HG02884 (cell line): ENCODE data around the gene THADA.
A peak's percentile ranks its signal among the peaks of the same experiment; 100 is the strongest.
"Not testable (repeated sequence)": the region's sequence is repeated elsewhere in the genome, so short reads cannot be mapped to it uniquely, and the experiment has no call there.

Source experiments
- ATAC-seq: cut with Tn5 transposase; IDR thresholded peaks from one replicate; pipeline ENCODE4 v1.9.1; 2021; ENCODE audit warnings: mild to moderate bottlenecking, moderate library complexity; ENCODE audit not compliant: unreplicated experiment

THADA gene

DNA sequence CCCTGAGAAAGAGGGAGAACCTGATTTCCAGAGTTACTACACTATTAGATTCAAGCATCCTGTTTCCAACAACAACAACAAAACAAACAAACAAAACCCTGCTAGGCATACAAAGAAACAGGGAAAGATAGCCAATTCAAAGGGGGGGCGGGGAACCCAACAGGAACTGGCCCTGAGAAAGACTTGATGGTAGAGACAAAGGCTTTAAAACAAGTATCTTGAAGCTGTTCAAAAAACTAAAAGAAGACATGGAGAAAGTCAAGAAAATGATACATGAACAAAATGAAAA is 147.1 kb downstream of the THADA start:
- no peak for ATAC-seq

- ATAC-seq: no peak
These were observed 147.6 kb downstream of the THADA start for GRCh38 chr2:43448011-43448821.

DNA sequence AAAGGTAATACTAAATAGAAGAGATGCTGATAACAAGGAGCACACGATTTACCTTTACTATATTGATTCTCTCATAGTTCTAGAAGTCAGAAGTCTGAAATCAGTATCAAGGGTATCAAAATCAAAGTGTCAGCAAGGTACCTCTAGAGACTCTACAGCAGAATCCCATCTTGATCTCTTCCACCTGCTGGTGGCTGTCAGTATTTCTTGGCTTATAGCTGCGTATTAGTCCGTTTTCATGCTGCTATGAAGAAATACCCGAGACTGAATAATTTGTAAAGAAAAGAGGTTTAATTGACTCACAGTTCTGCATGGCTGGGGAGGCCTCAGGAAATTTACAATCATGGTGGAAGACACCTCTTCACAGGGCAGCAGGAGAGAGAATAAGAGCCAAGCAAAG is 149.1 kb downstream of the THADA start:
- not testable (repeated sequence) for ATAC-seq

DNA sequence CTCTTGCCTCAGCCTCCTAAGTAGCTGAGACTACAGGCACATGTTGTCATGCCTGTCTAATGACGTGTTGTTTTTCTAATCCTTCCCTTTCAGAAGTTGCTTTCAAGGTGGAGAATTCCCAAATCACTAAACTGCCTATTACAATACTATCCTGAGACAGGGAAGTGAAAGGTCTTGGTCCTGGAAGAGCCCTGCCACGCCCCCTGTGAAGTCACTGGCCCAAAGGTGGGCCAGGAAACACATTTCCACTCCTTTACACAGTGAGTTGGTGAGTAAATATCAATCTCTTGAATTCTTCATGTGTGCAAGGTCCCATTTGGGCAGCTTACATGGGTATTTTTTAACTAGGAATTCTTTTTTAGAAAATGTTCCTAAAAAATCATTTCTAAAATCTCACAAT is 150.1 kb downstream of the THADA start:
- ATAC-seq: no peak

DNA sequence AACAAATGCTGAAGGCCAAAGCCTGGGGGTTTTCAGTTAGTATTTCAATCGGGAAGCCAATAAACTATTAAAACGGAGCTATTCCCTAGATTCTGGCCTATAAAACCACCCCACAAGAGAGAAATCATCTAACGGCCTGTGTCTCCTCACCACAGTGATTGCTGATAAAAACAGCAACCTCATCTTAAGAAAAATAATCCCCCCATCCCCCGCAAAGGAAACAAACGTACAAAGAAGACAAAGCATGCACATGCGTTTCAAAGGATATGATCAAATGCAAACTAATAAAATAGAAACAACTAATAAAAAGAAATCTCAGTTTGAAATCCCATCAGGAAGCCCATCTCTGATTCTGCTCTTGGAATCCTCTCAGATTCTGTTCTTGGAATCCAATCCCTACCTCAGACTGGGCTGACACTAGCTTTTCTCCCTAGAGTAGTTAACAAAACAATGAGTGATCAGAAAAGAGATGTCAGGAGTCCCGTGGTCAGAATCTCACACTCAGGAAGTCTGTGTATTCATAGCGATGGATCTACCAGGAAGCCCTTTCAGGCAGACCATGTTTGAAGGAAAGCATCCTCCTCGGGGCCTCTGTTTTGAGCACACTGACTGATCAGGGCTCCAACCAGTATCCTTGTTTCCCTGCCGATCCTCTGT is 150.7 kb downstream of the THADA start:
- ATAC-seq: no peak

DNA sequence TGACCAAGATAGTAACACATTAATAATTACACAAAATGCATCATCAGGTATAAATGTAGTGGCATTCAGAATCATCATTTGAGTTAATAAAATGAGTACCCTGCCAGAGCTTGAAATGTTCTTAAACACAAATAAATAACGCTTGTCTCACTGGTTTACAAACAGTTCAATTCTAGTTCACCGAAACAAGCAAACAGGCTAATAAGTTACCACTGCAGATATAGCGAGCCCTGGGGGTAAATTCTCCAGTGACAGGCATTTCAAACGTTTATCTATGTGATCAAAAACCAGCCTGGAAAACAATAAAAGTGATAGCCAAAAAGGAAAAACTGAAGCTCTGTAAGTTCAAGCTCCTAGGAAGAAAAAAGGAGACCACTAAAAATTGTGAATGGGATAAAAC is 152.6 kb downstream of the THADA start:
- ATAC-seq: no peak

- no peak for ATAC-seq
These were observed 154.6 kb downstream of the THADA start for GRCh38 chr2:43441195-43441594.

DNA sequence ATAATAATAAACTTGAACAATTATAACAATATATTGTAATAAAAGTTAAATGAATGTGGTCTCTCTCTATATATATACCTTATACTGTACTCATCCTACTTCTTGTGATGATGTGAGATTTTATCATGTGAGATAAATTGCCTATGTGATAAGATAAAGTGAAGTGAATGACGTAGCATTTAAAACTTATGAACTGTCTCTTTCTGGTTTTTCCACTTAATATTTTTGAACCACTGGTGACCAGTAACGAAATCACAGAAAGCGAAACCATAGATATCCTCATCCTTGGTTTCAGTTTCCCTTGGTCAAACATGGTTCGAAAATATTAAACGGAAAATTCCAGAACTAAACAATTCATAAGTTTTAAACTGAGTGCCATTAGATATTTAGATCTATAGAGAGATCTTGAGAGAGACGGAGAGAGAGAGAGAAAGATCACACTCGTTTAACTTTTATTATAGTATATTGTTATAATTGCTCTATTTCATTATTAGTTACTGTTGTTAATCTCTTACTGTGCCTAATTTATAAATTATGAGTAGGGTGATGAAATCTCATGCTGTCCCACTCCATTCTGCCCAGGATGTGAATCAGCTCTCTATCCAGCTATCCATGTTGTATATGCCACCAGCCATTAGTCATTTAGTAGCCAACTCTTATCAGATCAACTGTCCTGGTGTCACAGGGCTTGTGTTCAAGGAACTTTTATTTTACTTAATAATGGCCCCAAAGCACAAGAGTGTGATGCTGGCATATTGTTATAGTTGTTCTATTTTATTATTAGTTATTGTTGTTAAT is 156.8 kb downstream of the THADA start:
- no peak for ATAC-seq

- no peak for ATAC-seq
These were observed 157.5 kb downstream of the THADA start for GRCh38 chr2:43438342-43438741.

GRCh38 chr2:43437363-43437762 is 158.5 kb downstream of the THADA start:
- ATAC-seq: no peak

- no peak for ATAC-seq
These were observed 159.4 kb downstream of the THADA start for GRCh38 chr2:43436431-43436830.

DNA sequence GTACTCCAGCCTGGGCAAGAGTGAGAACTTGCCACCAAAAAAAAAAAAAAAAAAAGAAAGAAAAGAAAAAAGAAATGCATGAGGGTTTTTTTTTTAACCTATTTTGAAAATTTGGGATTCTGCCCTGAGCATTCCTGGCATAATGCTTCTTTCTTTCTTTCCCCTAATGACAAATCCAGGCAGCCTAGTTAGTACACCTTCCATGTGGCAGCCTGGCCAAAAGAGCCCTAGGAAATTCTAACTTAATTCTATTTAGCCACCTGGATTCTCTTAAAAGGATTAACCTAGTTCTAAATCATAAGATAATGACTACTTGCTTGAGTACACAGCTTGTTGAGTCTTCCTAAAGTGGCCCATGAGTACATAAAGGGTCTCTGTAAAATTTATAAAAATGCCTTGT is 160.1 kb downstream of the THADA start:
- no peak for ATAC-seq

GRCh38 chr2:43430489-43430888 is 165.3 kb downstream of the THADA start:
- no peak for ATAC-seq

GRCh38 chr2:43429369-43429768 is 166.5 kb downstream of the THADA start:
- no peak for ATAC-seq

DNA sequence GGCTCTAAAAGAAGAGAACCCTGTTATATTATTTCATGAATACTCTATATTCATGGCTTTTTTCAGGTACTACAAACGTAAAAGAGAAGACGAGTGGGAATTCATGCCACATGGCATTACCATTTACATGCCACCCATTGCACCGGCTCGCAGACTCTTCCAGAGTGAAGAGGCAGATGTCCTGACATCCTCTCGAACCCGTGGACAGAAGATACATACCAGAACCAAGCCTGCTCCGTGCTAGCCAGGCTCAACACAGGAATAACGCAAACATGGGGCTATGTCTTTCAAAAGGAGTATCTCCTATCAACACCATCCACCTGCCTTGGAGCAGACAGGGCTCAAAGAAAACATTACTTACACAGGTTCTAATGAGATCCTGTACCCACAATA is 168.8 kb downstream of the THADA start:
- ATAC-seq: no peak

- peak; percentile 87 for ATAC-seq
These were observed 169.4 kb downstream of the THADA start for GRCh38 chr2:43426305-43427031.

DNA sequence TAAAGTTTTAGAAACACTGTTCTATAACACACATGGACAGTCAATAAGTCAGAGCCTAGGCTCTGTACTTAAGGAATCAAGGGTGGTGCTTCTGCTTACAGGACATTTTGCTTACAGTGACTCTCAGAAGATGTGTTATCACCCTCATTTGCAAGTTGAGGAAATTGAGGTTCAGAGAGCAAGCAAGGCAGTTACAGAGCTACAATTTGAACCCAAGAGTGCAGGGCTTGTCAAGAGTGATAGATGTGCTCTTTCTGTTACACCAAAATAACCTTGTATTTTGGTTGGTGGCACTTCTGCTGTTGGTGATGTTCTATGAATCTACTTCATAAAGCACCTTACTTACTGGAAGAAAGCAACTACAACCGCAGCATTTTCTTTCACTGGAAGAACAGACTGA is 170.2 kb downstream of the THADA start:
- no peak for ATAC-seq

GRCh38 chr2:43424262-43425207 is 171.3 kb downstream of the THADA start:
- ATAC-seq: no peak

DNA sequence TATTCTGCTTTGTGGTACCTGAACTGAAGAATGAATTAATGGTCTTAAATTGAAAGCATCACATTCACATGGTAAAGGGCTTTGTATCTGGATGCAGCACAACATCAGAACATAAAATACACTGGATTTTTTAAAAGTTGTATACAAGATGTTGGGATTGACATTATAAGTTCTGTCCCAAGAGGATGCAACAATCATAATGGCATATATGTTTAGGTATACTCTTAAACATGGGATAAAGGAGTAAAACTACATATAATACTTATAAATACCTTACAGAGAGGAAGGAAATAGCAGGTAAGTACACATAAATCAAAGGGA is 171.9 kb downstream of the THADA start:
- ATAC-seq: no peak

DNA sequence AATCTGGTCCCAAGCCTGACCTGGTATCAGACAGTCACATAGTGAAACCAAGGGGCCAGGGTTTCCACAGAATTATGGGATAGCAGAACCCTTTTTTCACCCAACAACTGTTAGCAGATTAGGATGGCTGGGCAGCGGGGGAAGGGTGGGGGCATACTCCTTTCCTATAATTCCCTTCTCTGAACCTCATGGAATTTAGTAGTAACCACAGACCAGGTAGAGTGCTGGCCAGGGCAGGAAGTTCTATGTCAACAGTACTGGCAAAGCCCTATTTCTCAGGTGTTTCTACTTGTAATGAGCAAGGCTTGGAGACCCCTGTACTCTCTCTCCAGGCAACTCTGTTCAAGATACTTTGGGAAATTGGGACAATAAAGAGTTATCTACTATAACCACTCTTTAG is 174.6 kb downstream of the THADA start:
- ATAC-seq: no peak
